ENCODE data around the gene FRMD3. TPM values are rescaled to one million over a fixed set of nuclear protein-coding genes. Genes with fewer than 3 reads are reported as not detected.

FRMD3 gene
- total RNA-seq, 1 experiment from 2014 or later = 14.5 TPM

- H3K27me3 ChIP-seq (ENCODE audit: control insufficient read depth, insufficient read depth, low read length) = no peaks in the 10 kb centered on the region
- DNase-seq (ENCODE audit: low read depth, low spot score) = no peak
- ChIA-PET CTCF (no interaction called here), POLR2A (no interaction called here)
- no peaks in the 10 kb centered on the region for H3K36me3 ChIP-seq (ENCODE audit: control insufficient read depth, insufficient read depth, low read length)
- ATAC-seq = no peak
- H3K4me1 ChIP-seq (ENCODE audit: control insufficient read depth, insufficient read depth, low read length) = no peaks in the 10 kb centered on the region
- no TSS peak for BruUV-seq (replicated peaks)
- no peaks in the 10 kb centered on the region for H3K9me3 ChIP-seq (ENCODE audit: control insufficient read depth, insufficient read depth, low read depth, low read length)
- H3K27ac ChIP-seq (ENCODE audit: low read length) = no peak overlapping the region
- H3K4me3 ChIP-seq (ENCODE audit: low read depth in 2 of 2, low read length in 2 of 2) = no peak overlapping the region
- in situ Hi-C loops (cut with HindIII; ENCODE audit: low pct_unique_long_range_greater_than_20kb, low sequenced_read_pairs) = no loop called here
- no peak for TF ChIP-seq TCF7L2 (IDR thresholded peaks at IDR 0.05; ENCODE audit: low read depth, low read length)
- TF ChIP-seq REST (IDR thresholded peaks at IDR 0.05; ENCODE audit: insufficient read depth in 1 of 2, low read depth in 2 of 2, low read length in 1 of 2) = no peak
- TF ChIP-seq POLR2AphosphoS5 (IDR thresholded peaks at IDR 0.05; ENCODE audit: low read depth, low read length) = no peak
- no peak for TF ChIP-seq CTCF (IDR thresholded peaks at IDR 0.05)
- TF ChIP-seq SIN3A (IDR thresholded peaks at IDR 0.05; ENCODE audit: borderline replicate concordance, insufficient read depth, low read depth, low read length) = no peak
- intact Hi-C loops (cut with micrococcal nuclease; ENCODE audit: unreplicated experiment) = no loop called here
Measured at GRCh38 chr9:83247732-83248131, 290.5 kb downstream of the FRMD3 start.

- H3K27ac ChIP-seq (ENCODE audit: low read length) = no peak overlapping the region
- ATAC-seq = no peak
- TF ChIP-seq POLR2AphosphoS5 (IDR thresholded peaks at IDR 0.05; ENCODE audit: low read depth, low read length) (no peak), SIN3A (IDR thresholded peaks at IDR 0.05; ENCODE audit: borderline replicate concordance, insufficient read depth, low read depth, low read length) (no peak), TCF7L2 (IDR thresholded peaks at IDR 0.05; ENCODE audit: low read depth, low read length) (no peak), CTCF (IDR thresholded peaks at IDR 0.05) (no peak)
- H3K4me3 ChIP-seq (ENCODE audit: low read depth in 2 of 2, low read length in 2 of 2) = no peak overlapping the region
- DNase-seq (ENCODE audit: low read depth, low spot score) = no peak
- H3K9me3 ChIP-seq (ENCODE audit: control insufficient read depth, insufficient read depth, low read depth, low read length) = no peaks in the 10 kb centered on the region
- intact Hi-C loops (cut with micrococcal nuclease; ENCODE audit: unreplicated experiment) = no loop called here
- in situ Hi-C loops (cut with HindIII; ENCODE audit: low pct_unique_long_range_greater_than_20kb, low sequenced_read_pairs) = no loop called here
- H3K27me3 ChIP-seq (ENCODE audit: control insufficient read depth, insufficient read depth, low read length) = no peaks in the 10 kb centered on the region
- H3K4me1 ChIP-seq (ENCODE audit: control insufficient read depth, insufficient read depth, low read length) = no peaks in the 10 kb centered on the region
- no TSS peak for BruUV-seq (replicated peaks)
- H3K36me3 ChIP-seq (ENCODE audit: control insufficient read depth, insufficient read depth, low read length) = no peaks in the 10 kb centered on the region
- ChIA-PET POLR2A (no interaction called here), CTCF (no interaction called here)
Measured at GRCh38 chr9:83245979-83246659, 292.1 kb downstream of the FRMD3 start.

Measured in Panc1 (cell line).